Fibroblast of lung (primary cell): Measurements from ENCODE around the gene SRPRB.

ENCODE experiments used
- CTCF ChIP-seq, 2 donors: IDR thresholded peaks in 1 of 2; conservative IDR thresholded peaks in 1 of 2; 1 replicate in 1 of 2; 2 replicates in 1 of 2; pipeline ENCODE4 v1.5.1; 2011 to 2012; ENCODE audit warnings: low read length in 2 of 2, control low read depth in 1 of 2, inconsistent platforms in 1 of 2, low read depth in 1 of 2, mild to moderate bottlenecking in 1 of 2
- EZH2 ChIP-seq: IDR thresholded peaks from 2 replicates; pipeline ENCODE4 v1.5.1; 2012; ENCODE audit warnings: low read length, control low read depth, mild to moderate bottlenecking; ENCODE audit errors: missing control alignments

- TF ChIP-seq CTCF (conservative IDR thresholded peaks at IDR 0.05 in 1 of 2, IDR thresholded peaks at IDR 0.05 in 1 of 2; ENCODE audit: low read depth in 1 of 2, low read length in 2 of 2) (no peak), EZH2 (no peak)
These were observed 63.3 kb downstream of the SRPRB start for GRCh38 chr3:133868758-133869475.
